ENCODE measurements around the gene PYDC1. TPM values are rescaled to one million over a fixed set of nuclear protein-coding genes. Genes with fewer than 3 reads are reported as not detected.
"Not testable (repeated sequence)": the region's sequence is repeated elsewhere in the genome, so short reads cannot be mapped to it uniquely, and the experiment has no call there.

The PYDC1 gene
- total RNA-seq, 1 experiment from 2014 or later, result not detected

DNA sequence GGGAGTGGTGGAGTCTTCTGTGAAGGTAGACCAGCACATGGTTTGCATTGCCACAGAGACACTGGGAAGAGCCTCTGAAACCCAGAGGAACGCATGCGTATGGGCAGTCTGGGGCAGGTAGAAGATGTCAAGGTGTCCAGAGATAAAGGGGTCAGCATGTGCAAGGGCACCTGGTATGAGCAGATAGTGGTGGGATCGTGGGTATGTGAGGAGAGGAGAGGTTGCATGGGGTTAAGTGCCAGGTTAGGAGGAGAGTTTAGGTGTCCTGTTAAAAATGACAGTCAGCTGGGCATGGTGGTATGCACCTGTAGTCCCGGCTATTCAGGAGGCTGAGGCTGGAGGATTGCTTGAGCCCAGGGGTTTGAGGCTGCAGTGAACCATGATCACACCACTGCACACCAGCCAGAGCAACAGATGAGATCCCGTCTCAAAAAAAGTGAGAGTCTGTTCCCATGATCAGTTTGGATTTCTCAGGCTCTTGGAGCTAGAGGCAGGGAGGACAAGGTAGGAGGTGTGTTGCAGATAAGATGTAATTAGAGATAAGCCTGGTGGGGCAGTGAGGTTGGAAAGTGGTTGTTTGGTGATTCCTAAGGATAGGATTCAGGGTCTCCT is 17.4 kb downstream of the PYDC1 start:
- BruUV-seq (replicated peaks), result no TSS peak
- Histone ChIP-seq H3K9me3 (ENCODE audit: low read depth, low read length, poor library complexity, severe bottlenecking) (no peaks in the 10 kb centered on the region), H3K4me1 (ENCODE audit: insufficient read depth, low read length, poor library complexity, severe bottlenecking) (no peaks in the 10 kb centered on the region), H3K4me3 (ENCODE audit: low read depth, low read length, poor library complexity, severe bottlenecking) (no peak overlapping the region), H3K27me3 (replicated peaks; ENCODE audit: insufficient read depth, low read depth, low read length, poor library complexity) (peaks cover 9% of the 10 kb centered on the region), H3K27ac (ENCODE audit: low read depth, low read length, poor library complexity, severe bottlenecking) (no peak overlapping the region), H3K36me3 (ENCODE audit: insufficient read depth, low read length, poor library complexity, severe bottlenecking) (peaks cover 25% of the 10 kb centered on the region)
- TF ChIP-seq EZH2 (IDR thresholded peaks at IDR 0.05; ENCODE audit: borderline replicate concordance, low read depth, low read length, poor library complexity, severe bottlenecking), result no peak
- TF ChIP-seq, protein P1, sequence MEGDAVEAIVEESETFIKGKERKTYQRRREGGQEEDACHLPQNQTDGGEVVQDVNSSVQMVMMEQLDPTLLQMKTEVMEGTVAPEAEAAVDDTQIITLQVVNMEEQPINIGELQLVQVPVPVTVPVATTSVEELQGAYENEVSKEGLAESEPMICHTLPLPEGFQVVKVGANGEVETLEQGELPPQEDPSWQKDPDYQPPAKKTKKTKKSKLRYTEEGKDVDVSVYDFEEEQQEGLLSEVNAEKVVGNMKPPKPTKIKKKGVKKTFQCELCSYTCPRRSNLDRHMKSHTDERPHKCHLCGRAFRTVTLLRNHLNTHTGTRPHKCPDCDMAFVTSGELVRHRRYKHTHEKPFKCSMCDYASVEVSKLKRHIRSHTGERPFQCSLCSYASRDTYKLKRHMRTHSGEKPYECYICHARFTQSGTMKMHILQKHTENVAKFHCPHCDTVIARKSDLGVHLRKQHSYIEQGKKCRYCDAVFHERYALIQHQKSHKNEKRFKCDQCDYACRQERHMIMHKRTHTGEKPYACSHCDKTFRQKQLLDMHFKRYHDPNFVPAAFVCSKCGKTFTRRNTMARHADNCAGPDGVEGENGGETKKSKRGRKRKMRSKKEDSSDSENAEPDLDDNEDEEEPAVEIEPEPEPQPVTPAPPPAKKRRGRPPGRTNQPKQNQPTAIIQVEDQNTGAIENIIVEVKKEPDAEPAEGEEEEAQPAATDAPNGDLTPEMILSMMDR (conservative IDR thresholded peaks at IDR 0.05; ENCODE audit: low read depth, low read length), result no peak
- POLR2A ChIA-PET (ENCODE audit: low non-redundant PET), result no interaction called here
- CTCF ChIA-PET, result no interaction called here
- intact Hi-C loops (cut with micrococcal nuclease; ENCODE audit: unreplicated experiment), result loop anchor here (5.0 kb wide), 2 partner anchors 243 to 668 kb away; partner anchors contain the start of gene ZNF843
- no peak for DNase-seq (ENCODE audit: low spot score)

DNA sequence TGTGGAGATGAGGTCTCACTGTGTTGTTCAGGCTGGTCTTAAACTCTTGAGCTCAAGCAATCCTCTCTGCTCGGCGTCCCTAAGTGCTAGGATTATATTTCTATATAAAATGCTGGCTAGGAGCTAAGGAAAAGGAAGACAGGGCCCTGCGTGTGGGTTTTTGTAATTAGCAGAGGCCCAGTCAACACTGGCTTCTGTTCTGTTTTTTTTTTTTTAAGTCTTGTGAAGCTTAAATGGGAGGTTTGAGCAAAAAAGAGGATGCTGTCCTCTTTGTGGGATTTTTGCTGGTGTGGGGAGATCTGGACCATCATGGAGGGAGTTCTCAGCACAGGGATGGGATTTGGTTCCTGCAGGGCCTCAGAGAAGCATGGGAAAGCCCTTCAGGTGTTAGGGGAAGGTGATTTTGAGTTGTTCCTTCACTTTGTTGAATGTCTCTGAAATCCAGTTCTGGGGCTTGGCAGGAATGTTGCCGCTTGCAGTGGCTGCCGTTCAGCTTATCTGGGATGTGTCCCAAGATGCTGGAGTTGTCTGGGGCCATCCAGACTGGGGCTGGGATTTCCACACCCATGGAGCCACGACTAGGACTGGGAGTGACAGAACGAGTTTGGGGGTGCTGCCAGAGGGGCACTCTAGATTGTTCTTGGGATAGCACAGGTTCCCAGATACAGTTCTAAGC is 18.6 kb downstream of the PYDC1 start:
- no TSS peak for BruUV-seq (replicated peaks)
- Histone ChIP-seq H3K4me1 (ENCODE audit: insufficient read depth, low read length, poor library complexity, severe bottlenecking) (no peaks in the 10 kb centered on the region), H3K9me3 (ENCODE audit: low read depth, low read length, poor library complexity, severe bottlenecking) (no peaks in the 10 kb centered on the region), H3K36me3 (ENCODE audit: insufficient read depth, low read length, poor library complexity, severe bottlenecking) (peaks cover 37% of the 10 kb centered on the region), H3K27me3 (replicated peaks; ENCODE audit: insufficient read depth, low read depth, low read length, poor library complexity) (peaks cover 9% of the 10 kb centered on the region), H3K27ac (ENCODE audit: low read depth, low read length, poor library complexity, severe bottlenecking) (no peak overlapping the region), H3K4me3 (ENCODE audit: low read depth, low read length, poor library complexity, severe bottlenecking) (no peak overlapping the region)
- TF ChIP-seq, protein P1 (conservative IDR thresholded peaks at IDR 0.05; ENCODE audit: low read depth, low read length), result no peak
- CTCF ChIA-PET, result interaction anchor here (0.6 kb wide), 1 partner anchor 180 kb away, joined by 3 read pairs; no protein-coding TSS in a partner anchor
- intact Hi-C loops (cut with micrococcal nuclease; ENCODE audit: unreplicated experiment), result no loop called here
- DNase-seq (ENCODE audit: low spot score), result no peak
- POLR2A ChIA-PET (ENCODE audit: low non-redundant PET), result no interaction called here

DNA sequence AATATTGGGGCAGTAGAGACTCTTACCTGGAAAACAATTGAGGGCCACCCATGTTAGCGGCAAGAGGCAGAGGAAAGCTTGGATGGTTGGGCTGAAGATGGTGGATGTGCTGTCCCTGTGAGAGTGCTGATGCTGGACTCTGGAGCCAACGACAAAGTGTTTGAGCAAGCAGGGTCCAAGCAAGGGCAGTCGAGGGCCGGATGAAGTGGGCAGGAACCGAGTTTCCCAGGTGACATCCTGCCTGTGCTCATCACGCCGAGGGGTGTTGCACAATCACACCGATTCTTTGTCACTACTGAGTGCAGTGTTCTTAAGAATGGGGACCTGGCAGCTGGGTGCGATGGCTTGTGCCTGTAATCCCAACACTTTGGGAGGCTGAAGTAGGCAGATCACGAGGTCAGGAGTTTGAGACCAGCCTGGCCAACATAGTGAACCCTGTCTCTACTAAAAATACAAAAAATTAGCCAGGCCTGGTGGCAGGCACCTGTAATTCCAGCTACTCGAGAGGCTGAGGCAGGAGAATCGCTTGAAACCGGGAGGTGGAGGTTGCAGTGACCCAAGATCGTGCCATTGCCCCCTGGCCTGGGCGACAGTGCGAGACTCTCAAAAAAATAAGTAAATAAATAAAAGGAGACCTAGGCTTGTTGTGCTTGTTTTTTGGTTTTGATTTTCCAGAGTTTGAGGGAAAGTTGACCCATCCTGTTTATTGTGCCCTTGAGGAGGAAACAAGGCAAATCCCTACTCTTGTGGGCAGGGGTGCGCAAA is 20.4 kb downstream of the PYDC1 start:
- Histone ChIP-seq H3K36me3 (ENCODE audit: insufficient read depth, low read length, poor library complexity, severe bottlenecking) (peaks cover 55% of the 10 kb centered on the region), H3K27ac (ENCODE audit: low read depth, low read length, poor library complexity, severe bottlenecking) (no peak overlapping the region), H3K4me1 (ENCODE audit: insufficient read depth, low read length, poor library complexity, severe bottlenecking) (no peaks in the 10 kb centered on the region), H3K4me3 (ENCODE audit: low read depth, low read length, poor library complexity, severe bottlenecking) (no peak overlapping the region), H3K9me3 (ENCODE audit: low read depth, low read length, poor library complexity, severe bottlenecking) (no peaks in the 10 kb centered on the region), H3K27me3 (replicated peaks; ENCODE audit: insufficient read depth, low read depth, low read length, poor library complexity) (no peaks in the 10 kb centered on the region)
- CTCF ChIA-PET, result no interaction called here
- intact Hi-C loops (cut with micrococcal nuclease; ENCODE audit: unreplicated experiment), result no loop called here
- no TSS peak for BruUV-seq (replicated peaks)
- no peak for TF ChIP-seq EZH2 (IDR thresholded peaks at IDR 0.05; ENCODE audit: borderline replicate concordance, low read depth, low read length, poor library complexity, severe bottlenecking)
- TF ChIP-seq, protein P1 (conservative IDR thresholded peaks at IDR 0.05; ENCODE audit: low read depth, low read length), result no peak
- POLR2A ChIA-PET (ENCODE audit: low non-redundant PET), result no interaction called here
- DNase-seq (ENCODE audit: low spot score), result no peak

DNA sequence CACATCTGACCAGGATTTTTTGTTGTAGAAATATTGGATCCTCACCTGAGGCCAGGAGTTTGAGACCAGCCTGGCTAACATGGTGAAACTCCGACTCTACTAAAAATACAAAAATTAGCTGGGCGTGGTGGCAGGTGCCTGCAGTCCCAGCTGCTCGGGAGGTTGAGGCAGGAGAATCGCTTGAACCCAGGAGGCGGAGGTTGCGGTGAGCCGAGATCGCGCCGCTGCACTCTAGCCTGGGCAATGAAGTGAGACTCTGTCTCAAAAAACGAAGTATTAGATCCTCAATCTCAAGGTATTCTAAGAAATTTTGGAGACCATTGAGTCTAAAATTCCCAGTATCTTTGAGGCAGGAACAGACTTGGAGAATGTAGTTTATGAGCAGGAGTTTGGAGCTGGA is 21.1 kb downstream of the PYDC1 start:
- DNase-seq (ENCODE audit: low spot score); H3K4me1 ChIP-seq (ENCODE audit: insufficient read depth, low read length, poor library complexity, severe bottlenecking); H3K9me3 ChIP-seq (ENCODE audit: low read depth, low read length, poor library complexity, severe bottlenecking); H3K27ac ChIP-seq (ENCODE audit: low read depth, low read length, poor library complexity, severe bottlenecking); POLR2A ChIA-PET (ENCODE audit: low non-redundant PET); intact Hi-C loops (cut with micrococcal nuclease; ENCODE audit: unreplicated experiment); H3K4me3 ChIP-seq (ENCODE audit: low read depth, low read length, poor library complexity, severe bottlenecking); H3K27me3 ChIP-seq (replicated peaks; ENCODE audit: insufficient read depth, low read depth, low read length, poor library complexity); CTCF ChIA-PET; BruUV-seq (replicated peaks): not testable (repeated sequence)
- H3K36me3 ChIP-seq (ENCODE audit: insufficient read depth, low read length, poor library complexity, severe bottlenecking), result peaks cover 62% of the 10 kb centered on the region

All from A673 (cell line).